HCT116 (cell line): Measurements from ENCODE around the gene EMSY.

Experiments
- ATF3 ChIP-seq: IDR thresholded peaks from 2 replicates; pipeline ENCODE4 v1.6.1; 2012
- CEBPB ChIP-seq: IDR thresholded peaks from 2 replicates; pipeline ENCODE4 v1.6.1; 2012; ENCODE audit warnings: low read depth
- CTCF ChIP-seq, 3 experiments: fragments of 200-600 bp in 1 of 3; sonication (generic) in 1 of 3; IDR thresholded peaks in 2 of 3; conservative IDR thresholded peaks in 1 of 3; 2 replicates each; pipeline ENCODE4 v1.5.1; 2012 to 2017; ENCODE audit warnings: low read depth in 2 of 3, low read length in 2 of 3, antibody characterized with exemption in 1 of 3, borderline replicate concordance in 1 of 3, control low read depth in 1 of 3, mild to moderate bottlenecking in 1 of 3, mixed read lengths in 1 of 3, mixed run types in 1 of 3, moderate library complexity in 1 of 3; ENCODE audit not compliant: insufficient read depth in 1 of 3
- EZH2 ChIP-seq: fragments of 200-600 bp; sonication (generic); IDR thresholded peaks from 2 replicates; pipeline ENCODE4 v1.6.1; 2017; ENCODE audit warnings: antibody characterized with exemption, mixed run types
- EZH2phosphoT487 ChIP-seq: fragments of 200-600 bp; IDR thresholded peaks from 2 replicates; pipeline ENCODE4 v1.6.1; 2018; ENCODE audit warnings: antibody characterized with exemption, borderline replicate concordance
- MAX ChIP-seq: IDR thresholded peaks from 2 replicates; pipeline ENCODE4 v1.6.1; 2012
- POLR2A ChIP-seq: IDR thresholded peaks from 2 replicates; pipeline ENCODE4 v1.7.0; 2011; ENCODE audit warnings: borderline replicate concordance; ENCODE audit not compliant: insufficient read depth, insufficient read length; ENCODE audit errors: extremely low read depth
- POLR2AphosphoS5 ChIP-seq: IDR thresholded peaks from 2 replicates; pipeline ENCODE4 v1.6.1; 2011; ENCODE audit warnings: mild to moderate bottlenecking, low read depth, low read length, moderate library complexity
- RAD21 ChIP-seq: IDR thresholded peaks from 2 replicates; pipeline ENCODE4 v1.6.1; 2012; ENCODE audit warnings: low read depth, mild to moderate bottlenecking
- REST ChIP-seq: IDR thresholded peaks from 2 replicates; pipeline ENCODE4 v1.6.1; 2012; ENCODE audit warnings: low read depth
- SP1 ChIP-seq: IDR thresholded peaks from 2 replicates; pipeline ENCODE4 v1.6.1; 2012; ENCODE audit warnings: low read depth
- SRF ChIP-seq: IDR thresholded peaks from 2 replicates; pipeline ENCODE4 v1.6.1; 2012; ENCODE audit warnings: low read depth
- TCF7L2 ChIP-seq: IDR thresholded peaks from 2 replicates; pipeline ENCODE4 v1.7.0; 2011; ENCODE audit warnings: borderline replicate concordance, inconsistent platforms; ENCODE audit not compliant: insufficient read depth, insufficient read length; ENCODE audit errors: extremely low read depth
- ZFX ChIP-seq: fragments of 450-650 bp; IDR thresholded peaks from 2 replicates; pipeline ENCODE4 v1.6.1; 2017

- TF ChIP-seq CTCF (IDR thresholded peaks at IDR 0.05 in 2 of 3, conservative IDR thresholded peaks at IDR 0.05 in 1 of 3; ENCODE audit: borderline replicate concordance in 1 of 3, insufficient read depth in 1 of 3, low read depth in 2 of 3, low read length in 2 of 3) (no peak), ATF3 (no peak), POLR2A (no peak), CEBPB (no peak), TCF7L2 (no peak), ZFX (no peak), SP1 (no peak), RAD21 (no peak), POLR2AphosphoS5 (no peak), EZH2phosphoT487 (no peak), EZH2 (no peak), SRF (no peak), REST (no peak), MAX (no peak)
Measured at GRCh38 chr11:76443268-76443980, 1.4 kb upstream of the EMSY start.
